ENCODE results near the gene MNX1. TPM values are rescaled to one million over a fixed set of nuclear protein-coding genes. Genes with fewer than 3 reads are reported as not detected.

The MNX1 gene
- polyA plus RNA-seq (ENCODE audit: insufficient read length in 3 of 3): under 1 TPM; 0.04 to 0.18 (median 0.12) TPM
- long read RNA-seq, donor 1: 0 reads
- long read RNA-seq, donor 2: 0 reads
- long read RNA-seq, donor 3: 0 reads
- long read RNA-seq, donor 4: 0 reads
- long read RNA-seq, donor 5: 0 reads
- long read RNA-seq, donor 6: 0 reads
- long read RNA-seq, donor 7: 0 reads
- long read RNA-seq, donor 8: 0 reads
- long read RNA-seq, donor 9: 0 reads
- long read RNA-seq, donor 10: 0 reads
- long read RNA-seq, donor 11: 0 reads
- long read RNA-seq, donor 12: 0 reads
- long read RNA-seq, donor 13: 0 reads
- long read RNA-seq, donor 14: 0 reads
- long read RNA-seq, donor 15, partial matches to known transcripts: 0 of 4 reads
- long read RNA-seq, donor 15, other reads (novel, unspliced or antisense): 0 of 4 reads
- long read RNA-seq, donor 16: 0 reads

- DNase-seq: peak; percentile 48
Measured at GRCh38 chr7:157010588-157011332, at the start of gene MNX1. Gene MNX1, minus strand, starts transcription at chr7:157010663. Its CDS starts 313 bp downstream, at chr7:157010350.

GRCh38 chr7:157059534-157059933 is 49.1 kb upstream of the MNX1 start:
- DNase-seq: no peak

- no peak for DNase-seq
Measured at GRCh38 chr7:157058701-157059100, 48.2 kb upstream of the MNX1 start.

- no peak for DNase-seq
Measured at GRCh38 chr7:157058068-157058467, 47.6 kb upstream of the MNX1 start.

GRCh38 chr7:157056957-157057902 is 46.8 kb upstream of the MNX1 start:
- DNase-seq: no peak

GRCh38 chr7:157056246-157056645 is 45.8 kb upstream of the MNX1 start:
- DNase-seq: no peak

- DNase-seq: no peak
Measured at GRCh38 chr7:157054927-157055326, 44.5 kb upstream of the MNX1 start.

- DNase-seq: no peak
Measured at GRCh38 chr7:157053118-157053517, 42.7 kb upstream of the MNX1 start.

GRCh38 chr7:157047148-157047547 is 36.7 kb upstream of the MNX1 start:
- DNase-seq: no peak

GRCh38 chr7:157046681-157047080 is 36.2 kb upstream of the MNX1 start:
- no peak for DNase-seq

GRCh38 chr7:157044943-157045660 is 34.6 kb upstream of the MNX1 start:
- no peak for DNase-seq

GRCh38 chr7:157044147-157044687 is 33.8 kb upstream of the MNX1 start:
- DNase-seq: no peak

- no peak for DNase-seq
Measured at GRCh38 chr7:157043745-157044144, 33.3 kb upstream of the MNX1 start.

- DNase-seq: no peak
Measured at GRCh38 chr7:157041514-157042277, 31.2 kb upstream of the MNX1 start.

- no peak for DNase-seq
Measured at GRCh38 chr7:157041004-157041403, 30.5 kb upstream of the MNX1 start.

GRCh38 chr7:157037635-157038034 is 27.2 kb upstream of the MNX1 start:
- no peak for DNase-seq

GRCh38 chr7:157037028-157037427 is 26.6 kb upstream of the MNX1 start:
- no peak for DNase-seq

- DNase-seq: no peak
Measured at GRCh38 chr7:157035979-157036378, 25.5 kb upstream of the MNX1 start.

- DNase-seq: no peak
Measured at GRCh38 chr7:157035302-157035701, 24.8 kb upstream of the MNX1 start.
